ENCODE measurements around the gene ERBB2. TPM values are rescaled to one million over a fixed set of nuclear protein-coding genes. Genes with fewer than 3 reads are reported as not detected.

Gene ERBB2
- total and polyA plus RNA-seq, 2 of the 13 experiments (the other 11 are each of a cell fraction or from before 2014, with no cell fraction given), result 57.7 to 64.1 TPM

GRCh38 chr17:39667945-39668924, 31.6 kb upstream of the ERBB2 start, which contains the start of gene PNMT (continued):
- TF ChIP-seq, protein P1, sequence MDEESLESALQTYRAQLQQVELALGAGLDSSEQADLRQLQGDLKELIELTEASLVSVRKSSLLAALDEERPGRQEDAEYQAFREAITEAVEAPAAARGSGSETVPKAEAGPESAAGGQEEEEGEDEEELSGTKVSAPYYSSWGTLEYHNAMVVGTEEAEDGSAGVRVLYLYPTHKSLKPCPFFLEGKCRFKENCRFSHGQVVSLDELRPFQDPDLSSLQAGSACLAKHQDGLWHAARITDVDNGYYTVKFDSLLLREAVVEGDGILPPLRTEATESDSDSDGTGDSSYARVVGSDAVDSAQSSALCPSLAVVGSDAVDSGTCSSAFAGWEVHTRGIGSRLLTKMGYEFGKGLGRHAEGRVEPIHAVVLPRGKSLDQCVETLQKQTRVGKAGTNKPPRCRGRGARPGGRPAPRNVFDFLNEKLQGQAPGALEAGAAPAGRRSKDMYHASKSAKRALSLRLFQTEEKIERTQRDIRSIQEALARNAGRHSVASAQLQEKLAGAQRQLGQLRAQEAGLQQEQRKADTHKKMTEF (CRISPR knock-in tag; IDR thresholded peaks at IDR 0.05), result peak; percentile 75; the same call in 1 of the 2 replicates
- peak in 1 of 2 experiments; percentile 80; a peak in 1 of 4 replicates for TF ChIP-seq KLF16 (CRISPR knock-in tag; IDR thresholded peaks at IDR 0.05)
- TF ChIP-seq AGO2 (optimal IDR thresholded peaks at IDR 0.05; ENCODE audit: low read depth, low read length), result no peak
- peak; percentile 72 for TF ChIP-seq RBM39 (IDR thresholded peaks at IDR 0.05; ENCODE audit: low read depth, low read length, poor library complexity, severe bottlenecking)
- TF ChIP-seq ZNF510 (CRISPR knock-in tag; IDR thresholded peaks at IDR 0.05; ENCODE audit: low read depth), result no peak
- TF ChIP-seq ZNF318 (CRISPR knock-in tag; IDR thresholded peaks at IDR 0.05), result 0 out of 2 replicates have a peak, but pooled peaks have one; percentile 85
- TF ChIP-seq RELA (CRISPR knock-in tag; IDR thresholded peaks at IDR 0.05), result peak; percentile 89; the same call in 1 of the 2 replicates
- 0 out of 2 replicates have a peak, but pooled peaks have one; percentile 61 for TF ChIP-seq ZNF138 (CRISPR knock-in tag; IDR thresholded peaks at IDR 0.05; ENCODE audit: low read depth)
- no peak for TF ChIP-seq ZNF441 (CRISPR knock-in tag; IDR thresholded peaks at IDR 0.05; ENCODE audit: borderline replicate concordance)
- no peak for TF ChIP-seq HHEX (CRISPR knock-in tag; IDR thresholded peaks at IDR 0.05)
- TF ChIP-seq ZFP90 (CRISPR knock-in tag; IDR thresholded peaks at IDR 0.05; ENCODE audit: borderline replicate concordance), result peak; percentile 80; the same call in 1 of the 2 replicates
- TF ChIP-seq SRF (IDR thresholded peaks at IDR 0.05; ENCODE audit: low read depth, low read length), result no peak
- TF ChIP-seq ZNF224 (CRISPR knock-in tag; IDR thresholded peaks at IDR 0.05), result 0 out of 2 replicates have a peak, but pooled peaks have one; percentile 75
- peak; percentile 83; the same call in 1 of the 2 replicates for TF ChIP-seq NRL (CRISPR knock-in tag; IDR thresholded peaks at IDR 0.05; ENCODE audit: borderline replicate concordance)
- no peak for TF ChIP-seq NCOA5 (CRISPR knock-in tag; IDR thresholded peaks at IDR 0.05)
- no peak for TF ChIP-seq ZNF333 (CRISPR knock-in tag; IDR thresholded peaks at IDR 0.05; ENCODE audit: borderline replicate concordance)
